BLaER1 (cell line): ENCODE results near the gene MRPS27.

Source experiments
- H3K27ac ChIP-seq: shearing (Covaris generic); formaldehyde crosslinking; 2 replicates; pipeline ENCODE4 v1.8.1; 2022
- H3K27me3 ChIP-seq: shearing (Covaris generic); formaldehyde crosslinking; 2 replicates; pipeline ENCODE4 v1.8.1; 2022
- H3K36me3 ChIP-seq: shearing (Covaris generic); formaldehyde crosslinking; 2 replicates; pipeline ENCODE4 v1.8.1; 2022
- H3K4me1 ChIP-seq: shearing (Covaris generic); formaldehyde crosslinking; 2 replicates; pipeline ENCODE4 v1.8.1; 2022
- H3K4me2 ChIP-seq: shearing (Covaris generic); formaldehyde crosslinking; 2 replicates; pipeline ENCODE4 v1.8.1; 2022
- H3K4me3 ChIP-seq: shearing (Covaris generic); formaldehyde crosslinking; 2 replicates; pipeline ENCODE4 v1.8.1; 2022
- H3K9ac ChIP-seq: shearing (Covaris generic); formaldehyde crosslinking; 2 replicates; pipeline ENCODE4 v1.8.1; 2022
- H3K9me3 ChIP-seq: shearing (Covaris generic); formaldehyde crosslinking; 2 replicates; pipeline ENCODE4 v1.8.1; 2022
- H4K20me1 ChIP-seq: shearing (Covaris generic); formaldehyde crosslinking; 2 replicates; pipeline ENCODE4 v1.8.1; 2022
- Cebpa-rat ChIP-seq: shearing (Covaris generic); IDR thresholded peaks from 2 replicates; pipeline ENCODE4 v1.8.1; 2022

MRPS27 gene

DNA sequence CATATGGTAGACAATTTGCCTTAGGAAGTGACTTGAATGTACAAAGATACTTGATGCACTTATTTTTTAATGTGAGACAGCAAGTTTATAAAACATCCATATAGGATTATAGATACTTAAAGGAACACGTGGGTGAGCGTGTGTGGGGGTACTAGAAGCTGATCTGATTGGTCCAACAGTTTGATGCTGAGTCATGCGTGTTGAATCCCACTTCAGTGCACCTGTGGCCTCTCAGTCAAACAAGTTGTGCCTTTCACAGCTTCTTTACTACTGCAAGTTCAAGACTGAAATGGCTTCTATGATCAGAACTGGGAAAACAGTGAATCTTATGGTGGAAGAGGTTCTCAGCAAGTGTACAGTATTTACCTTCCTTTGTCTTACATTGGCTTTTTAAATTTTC, 113.9 kb downstream of the MRPS27 start:
- no peak overlapping the region for H3K27ac ChIP-seq
- H3K9ac ChIP-seq, result no peak overlapping the region
- TF ChIP-seq Cebpa-rat, result no peak
- H3K27me3 ChIP-seq, result no peaks in the 10 kb centered on the region
- H3K4me2 ChIP-seq, result no peak overlapping the region
- no peak overlapping the region for H3K4me3 ChIP-seq
- no peaks in the 10 kb centered on the region for H3K9me3 ChIP-seq
- no peaks in the 10 kb centered on the region for H3K4me1 ChIP-seq
- no peaks in the 10 kb centered on the region for H4K20me1 ChIP-seq
- H3K36me3 ChIP-seq, result peaks cover 44% of the 10 kb centered on the region

DNA sequence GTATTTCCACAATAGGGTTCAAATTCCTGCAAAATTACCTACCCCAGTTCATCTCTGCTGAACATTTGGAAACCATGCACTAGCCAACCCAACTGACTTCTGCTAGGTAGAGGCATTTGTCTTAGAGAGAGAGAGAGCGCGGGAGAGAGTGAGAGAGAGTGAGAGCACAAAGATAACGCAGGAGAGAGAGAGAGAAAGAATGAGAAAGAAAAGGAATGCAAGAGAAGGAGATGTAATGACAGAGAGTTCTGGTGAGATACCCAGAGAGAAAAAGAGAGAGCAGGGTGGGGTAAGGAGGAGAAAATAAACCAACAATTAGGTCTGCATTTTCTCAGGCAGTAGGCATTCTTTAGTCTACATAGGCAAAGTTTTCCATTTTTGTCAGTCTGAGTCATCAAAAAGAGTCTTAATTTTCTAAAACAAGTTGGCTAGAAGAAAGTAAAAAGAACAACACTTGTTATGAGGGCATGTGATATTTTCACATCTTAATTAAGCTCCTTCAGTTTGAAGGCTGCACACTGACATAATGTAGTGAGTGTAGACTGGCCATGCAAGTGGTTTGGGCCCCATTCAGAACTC, 114.5 kb downstream of the MRPS27 start:
- no peak for TF ChIP-seq Cebpa-rat
- no peak overlapping the region for H3K4me2 ChIP-seq
- no peaks in the 10 kb centered on the region for H3K9me3 ChIP-seq
- no peak overlapping the region for H3K4me3 ChIP-seq
- no peaks in the 10 kb centered on the region for H4K20me1 ChIP-seq
- H3K27me3 ChIP-seq, result no peaks in the 10 kb centered on the region
- H3K36me3 ChIP-seq, result peaks cover 45% of the 10 kb centered on the region
- no peak overlapping the region for H3K27ac ChIP-seq
- H3K4me1 ChIP-seq, result no peaks in the 10 kb centered on the region
- no peak overlapping the region for H3K9ac ChIP-seq

DNA sequence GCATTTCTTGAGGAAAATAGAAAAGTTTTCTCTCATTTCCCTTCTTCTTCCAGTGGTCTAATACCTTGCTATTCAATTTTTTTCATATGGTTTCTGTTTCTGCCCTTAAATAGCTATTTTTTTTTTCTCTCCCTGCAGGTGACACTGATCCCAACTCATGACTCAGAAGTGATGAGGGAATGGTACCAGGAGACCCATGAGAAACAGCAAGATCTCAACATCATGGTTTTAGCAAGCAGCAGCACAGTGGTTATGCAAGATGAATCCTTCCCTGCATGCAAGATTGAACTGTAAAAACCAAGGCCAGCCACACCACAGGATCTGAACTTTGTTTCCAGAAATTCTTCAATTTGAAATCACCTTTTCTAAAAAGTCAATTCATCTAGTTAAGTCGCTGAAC, 115.1 kb downstream of the MRPS27 start:
- no peak overlapping the region for H3K9ac ChIP-seq
- no peaks in the 10 kb centered on the region for H3K4me1 ChIP-seq
- H4K20me1 ChIP-seq, result no peaks in the 10 kb centered on the region
- H3K4me2 ChIP-seq, result no peak overlapping the region
- no peak overlapping the region for H3K27ac ChIP-seq
- H3K36me3 ChIP-seq, result peaks cover 51% of the 10 kb centered on the region
- TF ChIP-seq Cebpa-rat, result no peak
- H3K4me3 ChIP-seq, result no peak overlapping the region
- H3K9me3 ChIP-seq, result no peaks in the 10 kb centered on the region
- no peaks in the 10 kb centered on the region for H3K27me3 ChIP-seq

GRCh38 chr5:72203251-72203845, 116.7 kb downstream of the MRPS27 start:
- H3K4me1 ChIP-seq, result no peaks in the 10 kb centered on the region
- TF ChIP-seq Cebpa-rat, result no peak
- no peaks in the 10 kb centered on the region for H3K9me3 ChIP-seq
- H4K20me1 ChIP-seq, result no peaks in the 10 kb centered on the region
- H3K9ac ChIP-seq, result no peak overlapping the region
- H3K27ac ChIP-seq, result no peak overlapping the region
- H3K36me3 ChIP-seq, result peaks cover 67% of the 10 kb centered on the region
- no peak overlapping the region for H3K4me2 ChIP-seq
- no peak overlapping the region for H3K4me3 ChIP-seq
- no peaks in the 10 kb centered on the region for H3K27me3 ChIP-seq

DNA sequence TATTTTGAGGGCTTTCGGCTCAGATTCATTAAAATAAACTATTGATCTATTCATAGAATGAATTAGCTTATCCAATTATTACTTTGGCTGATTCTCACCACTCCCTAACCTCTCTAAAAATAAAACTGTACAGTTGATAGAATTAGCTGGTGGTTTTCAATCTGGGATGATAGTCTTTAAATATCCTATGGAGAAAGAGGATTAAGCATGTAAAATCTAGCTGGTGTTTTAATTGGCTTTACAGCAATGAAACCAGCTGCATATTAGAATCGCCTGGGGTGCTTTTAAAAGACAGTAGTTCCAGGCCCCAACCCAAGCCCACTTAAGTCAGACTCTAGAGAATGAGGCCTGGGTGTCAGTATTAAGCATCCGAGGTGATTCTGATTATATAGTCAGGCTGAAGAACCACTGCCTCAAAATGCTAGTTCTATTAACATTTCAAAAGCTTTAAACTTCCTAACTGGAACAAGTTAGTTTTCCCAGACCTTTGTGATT, 117.7 kb downstream of the MRPS27 start:
- Histone ChIP-seq H3K9me3 (no peaks in the 10 kb centered on the region), H3K27ac (no peak overlapping the region), H3K4me2 (no peak overlapping the region), H3K36me3 (peaks cover 77% of the 10 kb centered on the region), H4K20me1 (no peaks in the 10 kb centered on the region), H3K4me3 (no peak overlapping the region), H3K27me3 (no peaks in the 10 kb centered on the region), H3K9ac (no peak overlapping the region), H3K4me1 (no peaks in the 10 kb centered on the region)
- TF ChIP-seq Cebpa-rat, result no peak

GRCh38 chr5:72199681-72200080, 120.4 kb downstream of the MRPS27 start:
- Histone ChIP-seq H3K4me1 (peaks cover 12% of the 10 kb centered on the region), H4K20me1 (no peaks in the 10 kb centered on the region), H3K9me3 (0 out of 2 replicates have a peak, but pooled peaks cover 10% of the 10 kb centered on the region), H3K9ac (no peak overlapping the region), H3K4me2 (no peak overlapping the region), H3K27ac (no peak overlapping the region), H3K36me3 (peaks cover 82% of the 10 kb centered on the region), H3K4me3 (no peak overlapping the region), H3K27me3 (no peaks in the 10 kb centered on the region)
- no peak for TF ChIP-seq Cebpa-rat

DNA sequence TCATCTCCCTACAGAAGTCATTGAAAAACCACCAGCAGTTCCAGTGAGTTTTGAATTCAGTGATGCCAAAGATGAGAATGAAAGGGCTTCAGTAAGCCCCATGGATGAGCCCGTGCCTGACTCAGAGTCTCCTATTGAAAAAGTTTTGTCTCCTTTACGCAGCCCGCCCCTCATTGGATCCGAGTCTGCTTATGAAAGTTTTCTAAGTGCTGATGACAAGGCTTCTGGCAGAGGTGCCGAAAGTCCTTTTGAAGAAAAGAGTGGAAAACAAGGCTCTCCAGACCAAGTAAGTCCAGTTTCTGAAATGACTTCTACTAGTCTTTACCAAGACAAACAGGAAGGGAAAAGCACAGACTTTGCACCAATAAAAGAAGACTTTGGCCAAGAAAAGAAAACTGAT, 122.6 kb downstream of the MRPS27 start:
- H3K36me3 ChIP-seq, result peaks cover 75% of the 10 kb centered on the region
- H3K27me3 ChIP-seq, result no peaks in the 10 kb centered on the region
- TF ChIP-seq Cebpa-rat, result no peak
- H3K9me3 ChIP-seq, result 0 out of 2 replicates have a peak, but pooled peaks cover 10% of the 10 kb centered on the region
- no peak overlapping the region for H3K4me3 ChIP-seq
- no peak overlapping the region for H3K27ac ChIP-seq
- peaks cover 20% of the 10 kb centered on the region for H3K4me1 ChIP-seq
- no peaks in the 10 kb centered on the region for H4K20me1 ChIP-seq
- no peak overlapping the region for H3K4me2 ChIP-seq
- H3K9ac ChIP-seq, result no peak overlapping the region

DNA sequence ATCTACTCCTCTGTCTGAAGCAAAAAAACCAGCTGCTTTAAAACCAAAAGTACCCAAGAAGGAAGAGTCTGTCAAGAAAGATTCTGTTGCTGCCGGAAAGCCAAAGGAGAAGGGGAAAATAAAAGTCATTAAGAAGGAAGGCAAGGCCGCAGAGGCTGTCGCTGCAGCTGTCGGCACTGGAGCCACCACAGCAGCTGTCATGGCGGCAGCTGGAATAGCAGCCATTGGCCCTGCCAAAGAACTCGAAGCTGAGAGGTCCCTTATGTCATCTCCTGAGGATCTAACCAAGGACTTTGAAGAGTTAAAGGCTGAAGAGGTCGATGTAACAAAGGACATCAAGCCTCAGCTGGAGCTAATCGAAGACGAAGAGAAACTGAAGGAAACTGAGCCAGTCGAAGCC, 124.5 kb downstream of the MRPS27 start:
- H4K20me1 ChIP-seq, result no peaks in the 10 kb centered on the region
- H3K27ac ChIP-seq, result peak overlapping the region; percentile 7; the same call in 1 of the 2 replicates
- H3K9ac ChIP-seq, result no peak overlapping the region
- peaks cover 84% of the 10 kb centered on the region for H3K36me3 ChIP-seq
- TF ChIP-seq Cebpa-rat, result no peak
- no peak overlapping the region for H3K4me3 ChIP-seq
- H3K4me1 ChIP-seq, result peaks cover 20% of the 10 kb centered on the region
- peak overlapping the region; percentile 22 for H3K4me2 ChIP-seq
- 0 out of 2 replicates have a peak, but pooled peaks cover 10% of the 10 kb centered on the region for H3K9me3 ChIP-seq
- H3K27me3 ChIP-seq, result no peaks in the 10 kb centered on the region

DNA sequence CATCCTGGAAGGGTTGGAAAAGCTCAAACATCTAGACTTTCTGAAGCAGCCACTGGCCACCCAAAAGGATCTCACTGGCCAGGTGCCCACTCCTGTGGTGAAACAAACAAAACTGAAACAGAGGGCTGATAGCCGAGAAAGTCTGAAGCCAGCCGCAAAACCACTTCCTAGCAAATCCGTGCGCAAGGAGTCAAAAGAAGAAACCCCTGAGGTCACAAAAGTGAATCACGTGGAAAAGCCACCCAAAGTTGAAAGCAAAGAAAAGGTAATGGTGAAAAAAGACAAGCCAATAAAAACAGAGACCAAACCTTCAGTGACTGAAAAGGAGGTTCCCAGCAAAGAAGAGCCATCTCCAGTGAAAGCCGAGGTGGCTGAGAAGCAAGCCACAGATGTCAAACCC, 125.2 kb downstream of the MRPS27 start:
- Histone ChIP-seq H3K27me3 (no peaks in the 10 kb centered on the region), H3K4me1 (peaks cover 20% of the 10 kb centered on the region), H3K9me3 (0 out of 2 replicates have a peak, but pooled peaks cover 10% of the 10 kb centered on the region), H3K27ac (no peak overlapping the region), H3K9ac (no peak overlapping the region), H3K4me3 (no peak overlapping the region), H3K36me3 (peaks cover 84% of the 10 kb centered on the region), H4K20me1 (no peaks in the 10 kb centered on the region), H3K4me2 (peak overlapping the region; percentile 22)
- no peak for TF ChIP-seq Cebpa-rat

- Histone ChIP-seq H4K20me1 (no peaks in the 10 kb centered on the region), H3K4me1 (peaks cover 20% of the 10 kb centered on the region), H3K36me3 (peaks cover 80% of the 10 kb centered on the region), H3K4me3 (no peak overlapping the region), H3K27me3 (no peaks in the 10 kb centered on the region), H3K4me2 (no peak overlapping the region), H3K27ac (no peak overlapping the region), H3K9me3 (0 out of 2 replicates have a peak, but pooled peaks cover 9% of the 10 kb centered on the region), H3K9ac (no peak overlapping the region)
- no peak for TF ChIP-seq Cebpa-rat
Measured at GRCh38 chr5:72191404-72191803, 128.6 kb downstream of the MRPS27 start.
